Psoas muscle (tissue), 8 donors: ENCODE measurements around the gene DYNC2LI1. TPM values are rescaled to one million over a fixed set of nuclear protein-coding genes. Genes with fewer than 3 reads are reported as not detected.

Experiments
- ATAC-seq, 4 donors: fragments of 200-7000 bp; cut with Tn5 transposase; one replicate each; pipeline ENCODE4 v1.9.1; 2020; ENCODE audit warnings: moderate library complexity in 3 of 4, mild to moderate bottlenecking in 2 of 4
- DNase-seq, 2 donors: peaks; one replicate each; pipeline ENCODE4 v3.0.0-alpha.2; 2020
- H3K27ac ChIP-seq: fragments of 200-600 bp; one replicate; pipeline ENCODE4 v1.8.0; 2022
- H3K27me3 ChIP-seq, 3 donors: fragments of 200-600 bp in 1 of 3; one replicate each; pipeline versions ENCODE4 v1.6.1 to v1.8.0; 2013 to 2022; ENCODE audit warnings: low read length in 2 of 3, mild to moderate bottlenecking in 2 of 3, moderate library complexity in 1 of 3; ENCODE audit not compliant: insufficient read depth in 3 of 3
- H3K36me3 ChIP-seq, 2 donors: fragments of 200-600 bp in 1 of 2; one replicate each; pipeline versions ENCODE4 v1.6.1 to v1.8.0; 2013 to 2022; ENCODE audit warnings: low read depth in 1 of 2, mild to moderate bottlenecking in 1 of 2, moderate library complexity in 1 of 2; ENCODE audit not compliant: insufficient read depth in 1 of 2
- H3K4me1 ChIP-seq: fragments of 200-600 bp; one replicate; pipeline ENCODE4 v1.8.0; 2022
- H3K4me3 ChIP-seq: fragments of 200-600 bp; one replicate; pipeline ENCODE4 v1.8.0; 2022; ENCODE audit warnings: mild to moderate bottlenecking
- H3K9me3 ChIP-seq: fragments of 200-600 bp; one replicate; pipeline ENCODE4 v1.8.0; 2022
- CTCF ChIP-seq: fragments of 200-600 bp; IDR thresholded peaks from one replicate; pipeline ENCODE4 v1.8.0; 2022; ENCODE audit warnings: antibody characterized with exemption
- whole genome bisulfite sequencing, 3 donors: extraction: QIAGEN DNeasy Blood & Tissue Kit; methylation state at CpG; one replicate each; pipeline versions ENCODE4 v1.1.6 to v1.1.7; 2013; 5-methylcytosine and 5-hydroxymethylcytosine counted together
- intact Hi-C, 2 donors: fragments of 100-400 bp; cut with DNase I; formaldehyde crosslinking; loops; one replicate each; pipeline versions ENCODE4 v1.11.0 to v1.14.2; 2022
- polyA plus RNA-seq, 3 donors: library from polyadenylated mRNA; stranded (reverse); fragments of 200-250 nt; gene quantifications; one replicate each; pipeline ENCODE4 v1.2.3, GENCODE V29; 2013
- total RNA-seq, 4 donors: library from RNA; stranded (reverse); fragmentation: NEBNext Ultra II Directional in 2 of 4; extraction: Animal tissue kit (Norgen Biotek cat#: 25700) in 2 of 4; gene quantifications; one replicate each; pipeline versions ENCODE4 v1.2.1 to v1.2.4, GENCODE V29; 2021 to 2023
- donor health status: healthy with polysubstance abuse.
- donor health status: DM: no; HTN: no; CAD: no; lungs with moderate emphysema.
- donor health status: Bipolar disorder and iron deficiency.
- donor health status: healthy.
- donor health status: DM: yes; HTN: yes; CAD: no.
- donor health status: DM: no; HTN: no; CAD: no.
- donor health status: DM: no; HTN: no; CAD: no.
- donor health status: DM: yes; HTN: yes; CAD: no.

The DYNC2LI1 gene
- total and polyA plus RNA-seq, 7 donors: 3.4 to 23.7 (median 8.9) TPM

GRCh38 chr2:43787895-43788294 lies 14.1 kb downstream of the DYNC2LI1 start:
- Histone ChIP-seq H3K4me1 (no peaks in the 10 kb centered on the region), H3K27me3 (no peaks in the 10 kb centered on the region), H3K9me3 (no peaks in the 10 kb centered on the region), H3K27ac (no peak overlapping the region), H3K36me3 (peaks cover 2 to 72% of the 10 kb centered on the region in 2 donors), H3K4me3 (no peak overlapping the region)
- no peak for DNase-seq
- TF ChIP-seq CTCF: no peak
- no peak for ATAC-seq
- intact Hi-C loops: no loop called here

DNA sequence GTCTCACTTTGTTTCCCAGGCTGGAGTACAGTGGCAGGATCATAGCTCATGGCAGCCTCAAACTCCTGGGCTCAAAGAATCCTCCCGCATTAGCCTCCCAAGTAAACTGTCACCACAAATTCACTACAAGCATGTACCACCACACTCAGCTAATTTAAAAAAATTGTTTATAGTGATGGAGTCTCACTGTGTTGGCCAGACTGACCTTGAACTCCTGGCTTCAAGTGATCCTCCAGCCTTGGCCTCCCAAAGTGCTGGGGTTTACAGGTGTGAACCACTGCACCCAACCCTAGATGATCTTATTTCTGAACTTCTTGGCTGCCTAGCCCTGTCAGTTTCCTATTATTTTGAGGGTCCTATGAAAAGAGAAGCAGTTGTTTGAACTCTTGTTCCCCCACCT lies 14.8 kb downstream of the DYNC2LI1 start:
- intact Hi-C loops: no loop called here
- peaks cover 2 to 76% of the 10 kb centered on the region in 2 donors for H3K36me3 ChIP-seq

DNA sequence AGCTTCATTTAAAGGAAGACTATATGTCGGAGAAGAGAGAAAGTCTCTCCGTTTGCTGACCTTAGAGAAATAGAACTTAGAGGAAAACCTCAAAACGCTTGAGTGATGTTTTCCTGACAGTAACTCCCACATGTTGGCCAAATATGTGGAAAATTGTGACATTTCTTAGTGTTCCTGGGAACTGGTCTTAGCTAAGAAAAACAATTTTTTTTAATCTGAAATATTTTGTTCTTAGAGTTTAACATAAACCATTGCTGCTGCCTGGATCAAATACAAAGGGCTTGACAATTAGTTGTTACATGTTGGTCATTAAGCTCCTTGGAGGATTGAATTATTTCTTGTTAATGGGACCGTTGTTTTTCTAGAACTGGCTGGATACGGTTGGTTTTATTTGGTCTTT lies 16.3 kb downstream of the DYNC2LI1 start:
- no peaks in the 10 kb centered on the region for H3K27me3 ChIP-seq
- H3K4me1 ChIP-seq: no peaks in the 10 kb centered on the region
- 62 to 77% (median 64%) methylated on average over 5 of the region's 5 CpGs for WGBS, 3 donors
- no peaks in the 10 kb centered on the region for H3K9me3 ChIP-seq
- DNase-seq (no peak), ATAC-seq (no peak)
- peaks cover 2 to 74% of the 10 kb centered on the region in 2 donors for H3K36me3 ChIP-seq
- TF ChIP-seq CTCF: no peak
- intact Hi-C loops: no loop called here
- H3K4me3 ChIP-seq: no peak overlapping the region
- no peak overlapping the region for H3K27ac ChIP-seq

More for the DNA sequence above, 14.8 kb downstream of the DYNC2LI1 start:
- ATAC-seq (no peak), DNase-seq (no peak)
- H3K4me3 ChIP-seq: no peak overlapping the region
- no peak overlapping the region for H3K27ac ChIP-seq
- no peak for TF ChIP-seq CTCF
- no peaks in the 10 kb centered on the region for H3K27me3 ChIP-seq
- H3K9me3 ChIP-seq: no peaks in the 10 kb centered on the region
- no peaks in the 10 kb centered on the region for H3K4me1 ChIP-seq
- 99 to 100% (median 100%) methylated on average over 1 of the region's 1 CpG for WGBS, 3 donors

GRCh38 chr2:43791035-43791765 lies 17.4 kb downstream of the DYNC2LI1 start:
- WGBS, 3 donors: 96 to 100% (median 98%) methylated on average over 2 of the region's 2 CpGs
- Histone ChIP-seq H3K9me3 (no peaks in the 10 kb centered on the region), H3K27ac (no peak overlapping the region), H3K4me1 (no peaks in the 10 kb centered on the region), H3K36me3 (peaks cover 2 to 82% of the 10 kb centered on the region in 2 donors), H3K27me3 (no peaks in the 10 kb centered on the region), H3K4me3 (no peak overlapping the region)
- no peak for DNase-seq
- intact Hi-C loops: no loop called here
- ATAC-seq: no peak
- no peak for TF ChIP-seq CTCF

- Histone ChIP-seq H3K27ac (no peak overlapping the region), H3K27me3 (no peaks in the 10 kb centered on the region), H3K9me3 (no peaks in the 10 kb centered on the region), H3K4me1 (no peaks in the 10 kb centered on the region), H3K36me3 (peaks cover 2 to 80% of the 10 kb centered on the region in 2 donors), H3K4me3 (no peak overlapping the region)
- WGBS, 3 donors: 78 to 88% (median 84%) methylated on average over 3 of the region's 3 CpGs
- ATAC-seq (no peak), DNase-seq (no peak)
- intact Hi-C loops: no loop called here
- TF ChIP-seq CTCF: no peak
Observed at GRCh38 chr2:43792653-43793052, 18.8 kb downstream of the DYNC2LI1 start.
